Fibroblast of skin of scalp (primary cell): ENCODE measurements around the gene IGFL3. TPM values are rescaled to one million over a fixed set of nuclear protein-coding genes. Genes with fewer than 3 reads are reported as not detected.
A peak's percentile ranks its signal among the peaks of the same experiment; 100 is the strongest.
"Not testable (repeated sequence)": the region's sequence is repeated elsewhere in the genome, so short reads cannot be mapped to it uniquely, and the experiment has no call there.

Source experiments
- DNase-seq: peaks from one replicate; pipeline ENCODE4 v3.0.0-alpha.2; 2013
- polyA plus RNA-seq, 2 experiments: library from polyadenylated mRNA; unstranded; fragments of 120-200 nt; gene quantifications; one replicate each; pipeline ENCODE4 v1.2.1, GENCODE V29; 2013; ENCODE audit not compliant: insufficient read length in 2 of 2

IGFL3 gene
- 0.17 TPM for polyA plus RNA-seq (2013, experiment 1 of 2; ENCODE audit: insufficient read length)
- polyA plus RNA-seq (2013, experiment 2 of 2; ENCODE audit: insufficient read length) = not detected

DNA sequence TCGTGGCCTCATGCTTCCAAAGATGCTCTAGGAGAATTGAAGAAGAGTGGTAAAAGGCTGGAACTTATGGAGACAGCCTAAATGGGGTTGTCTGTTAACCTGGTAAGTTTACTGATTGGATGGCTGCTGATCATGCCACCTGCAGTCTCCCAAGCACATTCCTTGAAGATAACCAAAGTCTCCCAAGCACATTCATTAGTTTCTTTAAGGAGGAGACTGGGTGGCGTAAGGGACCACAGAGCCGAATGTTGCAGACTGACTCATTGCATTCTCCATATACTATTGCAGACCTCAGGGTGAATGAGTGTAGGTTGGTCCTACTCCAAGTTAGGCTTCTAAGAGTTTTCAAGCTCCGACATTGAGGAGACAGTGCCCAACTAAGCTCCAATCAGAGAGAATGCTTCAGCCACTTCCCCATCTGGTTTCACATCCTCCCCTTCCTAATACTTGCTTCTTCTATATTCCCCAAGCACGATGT lies at the start of gene IGFL3:
IGFL3 (minus strand) TSS at position 51 of the 478 bp plus-strand sequence; CDS start at position 12, 39 bp downstream.
- peak; percentile 39 for DNase-seq

DNA sequence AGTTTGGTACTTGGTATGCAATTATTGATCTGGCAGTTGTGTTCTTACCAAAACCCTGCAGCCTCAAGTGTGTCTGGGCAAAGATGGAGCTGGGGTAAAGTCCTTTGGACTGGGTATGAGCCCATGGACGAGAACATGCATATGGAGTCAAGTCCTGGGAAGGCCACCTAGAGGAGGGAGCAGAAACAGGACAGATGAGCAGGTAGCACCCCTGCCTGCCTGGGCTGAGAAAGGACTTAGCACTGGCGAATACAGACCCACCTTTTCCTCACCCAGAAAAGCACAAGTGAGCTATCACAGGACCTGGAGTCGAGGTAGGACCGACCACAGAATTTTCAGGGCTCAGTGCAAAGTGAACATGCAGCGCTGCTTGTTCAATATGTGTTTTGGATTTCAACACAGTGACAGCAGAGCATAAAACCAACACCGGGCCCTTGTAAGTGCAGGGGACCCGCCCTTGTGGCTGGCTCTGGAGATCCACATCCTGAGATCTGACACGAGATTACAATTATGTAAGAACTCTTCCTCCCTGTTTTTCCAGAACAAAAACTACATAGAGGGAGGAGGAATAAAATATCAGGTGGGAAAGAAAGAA lies 49.5 kb upstream of the IGFL3 start:
- DNase-seq = no peak

- no peak for DNase-seq
Observed at GRCh38 chr19:46162731-46163130, 38.2 kb upstream of the IGFL3 start.

- not testable (repeated sequence) for DNase-seq
Observed at GRCh38 chr19:46161642-46162257, 37.3 kb upstream of the IGFL3 start.

DNA sequence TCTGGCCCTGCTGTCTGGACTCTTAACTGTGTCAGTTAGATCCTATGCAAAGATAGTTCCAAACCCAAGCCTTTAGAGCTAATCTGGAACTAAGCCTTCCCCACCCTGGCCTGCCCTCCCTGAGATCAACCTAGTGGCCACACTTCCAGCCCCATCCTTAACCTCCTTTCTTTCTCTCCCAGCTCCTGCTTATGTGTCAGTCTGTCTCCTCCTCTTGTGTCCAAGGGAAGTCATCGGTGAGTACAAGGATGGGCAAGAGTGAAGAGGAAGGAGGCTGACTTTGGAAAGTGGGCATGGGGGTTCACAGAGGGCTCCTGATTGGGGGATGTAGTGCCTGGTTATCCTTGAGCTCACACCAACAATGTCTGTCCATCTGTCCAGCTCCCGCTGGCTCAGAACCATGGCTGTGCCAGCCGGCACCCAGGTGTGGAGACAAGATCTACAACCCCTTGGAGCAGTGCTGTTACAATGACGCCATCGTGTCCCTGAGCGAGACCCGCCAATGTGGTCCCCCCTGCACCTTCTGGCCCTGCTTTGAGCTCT lies 35.8 kb upstream of the IGFL3 start:
- DNase-seq = no peak

DNA sequence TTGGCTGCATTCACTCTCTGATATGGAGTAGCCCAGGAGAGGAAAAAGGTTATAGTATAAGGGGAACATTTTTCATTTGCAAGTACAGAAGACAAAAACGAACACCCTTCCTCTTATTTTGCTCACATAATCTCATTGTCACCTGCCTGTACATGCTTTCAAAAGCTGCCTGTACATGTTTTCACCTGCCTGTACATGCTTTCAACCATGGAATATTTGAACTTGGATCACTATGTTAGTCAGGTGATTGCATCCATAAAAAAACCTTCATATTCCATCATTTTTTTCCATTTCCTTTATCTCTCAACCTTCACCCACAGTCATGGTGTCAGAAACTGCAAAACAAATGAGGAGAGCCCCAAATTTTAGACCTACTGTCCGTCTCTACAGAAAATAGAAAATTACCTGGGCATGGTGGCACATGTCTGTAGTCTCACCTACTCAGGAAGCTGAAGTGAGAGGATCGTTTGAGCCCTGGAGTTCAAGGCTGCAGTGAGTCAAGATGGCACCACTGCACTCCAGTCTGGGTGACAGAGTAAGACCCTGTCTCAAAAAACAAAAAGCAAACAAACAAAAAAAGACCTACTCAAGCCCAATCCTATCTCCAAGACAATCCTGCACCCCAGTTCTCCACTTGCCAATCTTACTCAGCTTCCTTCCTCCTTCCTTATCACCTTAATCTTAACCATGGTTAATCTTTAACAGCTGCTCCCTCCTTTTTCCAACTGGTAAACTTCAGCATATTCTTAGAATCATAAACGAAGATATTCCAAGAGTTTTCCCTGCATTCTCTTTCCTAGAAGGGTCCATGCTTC lies 35.1 kb upstream of the IGFL3 start:
- no peak for DNase-seq

DNA sequence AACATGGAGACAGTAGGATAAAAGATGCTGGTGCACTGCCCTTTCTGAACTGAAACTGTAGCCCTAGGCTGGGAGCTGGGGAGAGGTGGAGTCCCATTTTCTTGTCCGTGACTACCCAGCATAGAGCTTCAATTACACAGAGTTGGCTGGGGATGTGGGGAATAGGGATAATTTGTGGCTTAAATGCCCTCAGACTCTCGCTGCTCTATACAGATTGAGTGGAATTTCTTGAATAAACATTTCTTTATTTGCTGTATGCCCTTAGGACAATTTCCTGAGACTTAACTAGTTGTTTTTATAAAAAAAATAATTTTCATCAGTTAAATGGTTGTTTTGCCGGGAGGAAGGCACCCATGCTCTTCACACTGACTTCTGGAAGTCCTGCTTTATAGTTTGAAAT lies 30.7 kb upstream of the IGFL3 start:
- DNase-seq = no peak

DNA sequence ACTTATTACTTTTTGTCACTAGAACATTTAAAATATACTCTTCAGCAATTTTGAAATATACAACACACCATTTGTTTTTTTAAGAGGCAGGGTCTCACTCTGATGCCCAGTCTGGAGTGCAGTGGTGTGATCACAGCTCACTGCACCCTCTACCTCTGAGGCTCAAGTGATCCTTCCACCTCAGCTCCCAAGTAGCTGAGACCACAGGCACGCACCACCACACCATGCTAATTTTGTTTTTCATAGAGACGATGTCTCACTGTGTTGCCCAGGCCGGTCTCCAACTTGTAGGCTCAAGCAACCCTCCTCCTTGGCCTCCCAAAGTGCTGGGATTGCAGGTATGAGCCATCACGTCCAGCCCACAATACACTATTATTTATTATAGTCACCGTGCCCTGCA lies 26.1 kb upstream of the IGFL3 start:
- DNase-seq = no peak

- no peak for DNase-seq
Observed at GRCh38 chr19:46147791-46148288, 23.4 kb upstream of the IGFL3 start, which contains the start of gene IGFL2. Gene IGFL2, plus strand, starts transcription at chr19:46148238. Its CDS starts 41 bp downstream, at chr19:46148279.

DNA sequence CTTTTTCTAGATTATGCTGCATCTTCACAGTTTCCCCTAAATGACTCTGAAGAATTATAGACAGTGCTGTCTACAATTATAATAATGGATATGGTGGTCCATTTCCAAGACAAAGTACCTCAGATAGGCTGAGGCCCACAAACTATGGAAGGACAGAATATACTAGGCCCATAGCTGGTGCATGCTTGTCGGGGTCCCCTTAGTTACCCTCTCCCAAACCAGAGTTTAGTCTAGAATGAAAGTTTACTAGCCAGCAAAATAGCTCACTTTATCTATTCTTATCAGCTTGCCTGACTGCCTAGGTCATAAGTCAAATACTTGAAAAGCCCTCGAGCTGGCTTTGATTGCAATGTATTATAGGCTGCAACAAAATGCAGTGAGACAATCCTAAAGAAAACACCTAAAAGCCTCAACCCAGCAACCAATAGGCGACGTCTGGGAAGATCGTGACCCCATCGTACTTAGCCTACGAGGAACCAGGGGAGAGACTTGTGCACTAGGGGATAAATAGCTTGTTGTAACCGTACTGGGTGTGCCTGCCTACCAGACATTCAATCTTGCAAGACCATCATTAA lies 22.8 kb upstream of the IGFL3 start:
- no peak for DNase-seq

GRCh38 chr19:46144756-46145155 lies 20.3 kb upstream of the IGFL3 start:
- DNase-seq = no peak

- DNase-seq = no peak
Observed at GRCh38 chr19:46142294-46142693, 17.8 kb upstream of the IGFL3 start.

- no peak for DNase-seq
Observed at GRCh38 chr19:46141421-46141820, 16.9 kb upstream of the IGFL3 start.

GRCh38 chr19:46137915-46138473 lies 13.5 kb upstream of the IGFL3 start:
- no peak for DNase-seq

GRCh38 chr19:46134527-46134926 lies 10.0 kb upstream of the IGFL3 start:
- DNase-seq = peak; percentile 27

GRCh38 chr19:46133777-46134241 lies 9.3 kb upstream of the IGFL3 start:
- DNase-seq = peak; percentile 78

DNA sequence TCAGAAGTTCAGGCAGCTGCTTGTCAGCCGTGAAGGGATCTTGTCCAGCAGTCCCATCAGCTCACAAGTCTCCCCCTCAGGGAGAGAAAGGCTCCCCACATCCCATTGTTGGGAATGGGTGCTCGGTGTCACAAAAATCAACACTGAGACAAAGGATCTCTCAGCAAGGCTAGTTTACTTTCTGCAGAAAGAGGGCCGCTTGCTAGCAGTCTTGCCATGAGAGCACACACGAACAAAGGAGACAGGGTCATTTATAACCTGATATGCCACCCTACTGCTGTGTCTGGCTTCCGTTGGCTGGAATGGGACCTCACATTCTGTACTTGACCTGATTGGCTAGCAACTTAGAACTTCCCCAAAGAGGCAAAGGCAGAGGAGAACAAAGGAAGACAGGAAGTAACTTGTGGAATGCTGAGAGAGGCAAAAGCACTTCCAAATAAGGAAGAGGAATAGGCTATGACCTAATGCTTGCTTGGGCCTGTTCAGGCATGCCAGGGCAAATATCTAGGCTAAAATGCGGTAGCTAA lies 8.7 kb upstream of the IGFL3 start:
- peak; percentile 99 for DNase-seq

DNA sequence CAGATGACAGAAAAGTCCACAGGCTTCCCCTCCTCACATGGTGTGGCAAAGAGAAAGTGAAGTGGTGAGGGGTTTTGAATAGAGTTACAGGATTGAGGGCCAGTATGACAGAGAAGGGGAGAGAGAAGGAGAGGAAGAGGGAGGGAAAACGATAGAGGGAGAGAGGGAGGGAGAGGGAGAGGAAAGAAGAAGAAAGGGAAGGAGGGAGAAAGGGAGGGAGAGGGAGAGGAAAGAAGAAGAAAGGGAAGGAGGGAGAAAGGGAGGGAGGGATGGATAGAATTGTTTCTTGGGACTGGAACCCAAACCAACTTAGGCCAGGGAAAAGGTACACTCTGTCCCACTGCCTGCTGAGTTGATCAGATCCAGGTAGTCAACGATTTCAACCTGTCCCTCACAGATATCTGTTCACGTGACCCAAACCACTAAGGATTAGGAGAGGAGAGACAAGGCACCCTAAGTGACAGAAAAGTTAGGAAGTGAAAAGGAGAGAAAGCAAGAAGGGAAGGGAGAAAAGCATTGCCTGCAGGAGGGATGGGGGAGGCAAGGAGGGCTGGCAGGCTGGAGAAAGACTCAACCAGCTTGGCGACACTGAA lies 8.1 kb upstream of the IGFL3 start:
- DNase-seq = no peak

DNA sequence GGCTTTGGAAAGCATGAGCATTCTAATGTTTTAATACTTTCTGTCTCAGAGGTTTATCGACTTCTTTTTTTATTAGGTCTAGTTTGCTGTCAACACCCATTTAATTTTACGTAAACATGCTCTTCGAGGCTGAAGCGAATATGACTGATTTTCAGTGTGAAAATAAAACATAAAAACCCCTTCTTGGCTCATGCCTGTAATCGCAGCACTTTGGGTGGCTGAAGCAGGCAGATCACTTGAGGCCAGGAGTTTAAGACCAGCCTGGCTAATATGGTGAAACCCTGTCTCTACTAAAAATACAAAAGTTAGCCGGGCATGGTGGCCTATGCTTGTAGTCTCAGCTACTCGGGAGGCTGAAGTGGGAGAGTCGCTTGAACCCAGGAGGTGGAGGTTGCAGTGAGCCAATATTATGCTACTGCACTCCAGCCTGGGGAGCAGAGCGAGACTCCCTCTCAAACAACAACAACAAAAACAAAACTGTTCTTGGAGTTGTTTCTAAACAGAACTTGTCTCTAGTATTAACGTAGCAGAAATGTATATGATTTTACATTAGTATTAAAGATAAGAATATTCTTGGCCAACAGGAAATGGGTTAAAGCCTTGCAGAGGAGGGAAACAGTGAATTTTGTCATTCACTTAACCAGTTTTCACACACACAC lies 7.1 kb upstream of the IGFL3 start:
- peak; percentile 13 for DNase-seq

DNA sequence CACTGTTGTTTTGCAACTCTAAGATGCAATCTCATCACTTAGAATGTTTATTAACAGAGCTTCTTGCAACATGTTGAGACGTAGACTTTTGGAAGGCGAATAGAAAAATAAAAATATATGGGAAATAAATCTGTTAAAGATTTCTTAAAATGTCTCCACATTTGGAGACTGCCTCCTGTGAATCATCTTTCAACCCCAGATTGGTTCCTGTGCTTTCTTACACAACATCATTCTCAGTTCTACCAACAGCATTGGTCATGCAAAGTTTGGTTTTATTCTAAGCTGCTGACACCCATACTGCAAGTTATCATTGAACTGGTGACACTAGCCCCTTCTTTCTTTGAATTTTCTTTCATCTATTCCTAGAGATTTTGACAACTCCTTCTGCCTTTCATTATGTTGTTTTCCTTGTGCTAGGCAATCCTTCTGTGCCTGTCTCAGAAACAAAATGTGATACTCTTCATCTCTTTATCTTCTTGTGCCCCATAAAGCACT lies 1.6 kb upstream of the IGFL3 start:
- DNase-seq = no peak

- no peak for DNase-seq
Observed at GRCh38 chr19:46125447-46125846, 959 bp upstream of the IGFL3 start.
